ENCODE measurements around the gene FBXO7. TPM values are rescaled to one million over a fixed set of nuclear protein-coding genes. Genes with fewer than 3 reads are reported as not detected.

Gene FBXO7
- total and polyA plus RNA-seq, 2 experiments from 2014 or later = 82.7 to 94.2 TPM

- Histone ChIP-seq H4K20me1 (ENCODE audit: insufficient read depth, poor library complexity, severe bottlenecking) (no peaks in the 10 kb centered on the region), H2AFZ (no peak overlapping the region), H3K9me3 (ENCODE audit: low read depth) (no peaks in the 10 kb centered on the region), H3K27ac (no peak overlapping the region), H3K4me2 (no peak overlapping the region), H3K79me2 (no peaks in the 10 kb centered on the region), H3K36me3 (replicated peaks; ENCODE audit: insufficient read depth, low read depth) (no peaks in the 10 kb centered on the region), H3K27me3 (no peaks in the 10 kb centered on the region), H3K9me2 (replicated peaks; ENCODE audit: insufficient read depth) (no peaks in the 10 kb centered on the region), H3K4me1 (ENCODE audit: insufficient read depth) (no peaks in the 10 kb centered on the region), H3K4me3 (no peak overlapping the region)
- WGBS (ENCODE audit: low lambda C conversion rate, missing lambda C conversion rate) = 92% methylated on average over 7 of the region's 7 CpGs
- DNase-seq (ENCODE audit: low spot score) = no peak
- TF ChIP-seq CTCF (IDR thresholded peaks at IDR 0.05; ENCODE audit: poor library complexity) = no peak
- TF ChIP-seq EZH2phosphoT487 (IDR thresholded peaks at IDR 0.05; ENCODE audit: low read depth, severe bottlenecking, unreplicated experiment) = no peak
- TF ChIP-seq EZH2 (IDR thresholded peaks at IDR 0.05; ENCODE audit: borderline replicate concordance) = no peak
Measured at GRCh38 chr22:32509045-32509444, 34.4 kb downstream of the FBXO7 start.

GRCh38 chr22:32511274-32511673, 36.7 kb downstream of the FBXO7 start:
- DNase-seq (ENCODE audit: low spot score) = no peak
- no peak overlapping the region for H3K4me3 ChIP-seq
- H3K4me2 ChIP-seq = no peak overlapping the region
- H3K27ac ChIP-seq = no peak overlapping the region
- H3K4me1 ChIP-seq (ENCODE audit: insufficient read depth) = no peaks in the 10 kb centered on the region
- H3K9me3 ChIP-seq (ENCODE audit: low read depth) = no peaks in the 10 kb centered on the region
- no peak for TF ChIP-seq EZH2phosphoT487 (IDR thresholded peaks at IDR 0.05; ENCODE audit: low read depth, severe bottlenecking, unreplicated experiment)
- no peak for TF ChIP-seq CTCF (IDR thresholded peaks at IDR 0.05; ENCODE audit: poor library complexity)
- TF ChIP-seq EZH2 (IDR thresholded peaks at IDR 0.05; ENCODE audit: borderline replicate concordance) = no peak
- H3K36me3 ChIP-seq (replicated peaks; ENCODE audit: insufficient read depth, low read depth) = no peaks in the 10 kb centered on the region
- WGBS (ENCODE audit: low lambda C conversion rate, missing lambda C conversion rate) = 79% methylated on average over 3 of the region's 3 CpGs
- H3K9me2 ChIP-seq (replicated peaks; ENCODE audit: insufficient read depth) = no peaks in the 10 kb centered on the region
- H2AFZ ChIP-seq = no peak overlapping the region
- H3K79me2 ChIP-seq = no peaks in the 10 kb centered on the region
- H3K27me3 ChIP-seq = no peaks in the 10 kb centered on the region
- no peaks in the 10 kb centered on the region for H4K20me1 ChIP-seq (ENCODE audit: insufficient read depth, poor library complexity, severe bottlenecking)

DNA sequence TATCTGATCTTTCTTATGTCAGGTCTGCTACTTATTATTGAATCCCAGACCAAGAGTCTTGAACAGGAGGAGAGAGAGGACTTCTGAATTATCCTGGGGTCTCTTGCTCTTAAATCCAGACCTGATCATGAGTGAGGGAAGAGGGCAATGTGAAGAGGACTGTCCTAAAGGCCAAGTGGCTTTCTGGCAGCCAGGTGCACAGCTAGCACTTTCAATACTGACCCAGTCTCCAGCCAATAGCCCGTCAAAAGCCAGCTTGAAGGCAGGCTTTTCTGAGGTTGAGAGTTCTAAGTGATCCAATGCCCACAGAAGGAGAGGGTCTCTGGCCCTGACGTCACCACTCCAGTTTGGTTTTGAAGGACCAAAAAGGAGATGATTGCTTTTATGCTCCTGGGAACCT, 37.2 kb downstream of the FBXO7 start:
- WGBS (ENCODE audit: low lambda C conversion rate, missing lambda C conversion rate) = 95% methylated on average over 2 of the region's 2 CpGs
- H2AFZ ChIP-seq = no peak overlapping the region
- no peaks in the 10 kb centered on the region for H3K4me1 ChIP-seq (ENCODE audit: insufficient read depth)
- H3K4me3 ChIP-seq = no peak overlapping the region
- H3K4me2 ChIP-seq = no peak overlapping the region
- no peaks in the 10 kb centered on the region for H3K36me3 ChIP-seq (replicated peaks; ENCODE audit: insufficient read depth, low read depth)
- no peaks in the 10 kb centered on the region for H3K9me3 ChIP-seq (ENCODE audit: low read depth)
- H3K9me2 ChIP-seq (replicated peaks; ENCODE audit: insufficient read depth) = no peaks in the 10 kb centered on the region
- H3K27ac ChIP-seq = no peak overlapping the region
- TF ChIP-seq EZH2phosphoT487 (IDR thresholded peaks at IDR 0.05; ENCODE audit: low read depth, severe bottlenecking, unreplicated experiment) (no peak), EZH2 (IDR thresholded peaks at IDR 0.05; ENCODE audit: borderline replicate concordance) (no peak), CTCF (IDR thresholded peaks at IDR 0.05; ENCODE audit: poor library complexity) (no peak)
- no peaks in the 10 kb centered on the region for H3K79me2 ChIP-seq
- no peaks in the 10 kb centered on the region for H4K20me1 ChIP-seq (ENCODE audit: insufficient read depth, poor library complexity, severe bottlenecking)
- H3K27me3 ChIP-seq = no peaks in the 10 kb centered on the region
- DNase-seq (ENCODE audit: low spot score) = no peak

All from hepatocyte (in vitro differentiated cells).